CD4-positive, alpha-beta T cell treated with Interleukin-2 at 100 ng/mL for 4 hours (primary cell): ENCODE results near the gene CNTN4.

Experiments
- DNase-seq: peaks from one replicate; pipeline ENCODE4 v3.0.0-alpha.2; 2020; ENCODE audit warnings: low spot score

CNTN4 gene

GRCh38 chr3:2597615-2598014 is 498.9 kb downstream of the CNTN4 start:
- DNase-seq, result no peak

- no peak for DNase-seq
Observed at GRCh38 chr3:2599471-2599870, 500.8 kb downstream of the CNTN4 start.

- DNase-seq, result no peak
Observed at GRCh38 chr3:2603692-2604289, 505.1 kb downstream of the CNTN4 start.

GRCh38 chr3:2614578-2614977 is 515.9 kb downstream of the CNTN4 start:
- DNase-seq, result no peak

GRCh38 chr3:2615080-2615479 is 516.4 kb downstream of the CNTN4 start:
- DNase-seq, result no peak

- no peak for DNase-seq
Observed at GRCh38 chr3:2623436-2623835, 524.8 kb downstream of the CNTN4 start.

- DNase-seq, result no peak
Observed at GRCh38 chr3:2628117-2628516, 529.5 kb downstream of the CNTN4 start.

- DNase-seq, result no peak
Observed at GRCh38 chr3:2635511-2635910, 536.8 kb downstream of the CNTN4 start.

- DNase-seq, result no peak
Observed at GRCh38 chr3:2643606-2644005, 544.9 kb downstream of the CNTN4 start.

GRCh38 chr3:2645001-2645400 is 546.3 kb downstream of the CNTN4 start:
- no peak for DNase-seq

GRCh38 chr3:2650746-2651145 is 552.1 kb downstream of the CNTN4 start:
- no peak for DNase-seq

- DNase-seq, result no peak
Observed at GRCh38 chr3:2652386-2652785, 553.7 kb downstream of the CNTN4 start.

GRCh38 chr3:2653706-2654105 is 555.0 kb downstream of the CNTN4 start:
- no peak for DNase-seq

- no peak for DNase-seq
Observed at GRCh38 chr3:2655229-2655701, 556.6 kb downstream of the CNTN4 start.

- no peak for DNase-seq
Observed at GRCh38 chr3:2656806-2657777, 558.4 kb downstream of the CNTN4 start.

- no peak for DNase-seq
Observed at GRCh38 chr3:2657971-2658370, 559.3 kb downstream of the CNTN4 start.

GRCh38 chr3:2659896-2660295 is 561.2 kb downstream of the CNTN4 start:
- DNase-seq, result no peak

GRCh38 chr3:2661078-2661477 is 562.4 kb downstream of the CNTN4 start:
- no peak for DNase-seq

GRCh38 chr3:2677501-2677900 is 578.8 kb downstream of the CNTN4 start:
- no peak for DNase-seq

- no peak for DNase-seq
Observed at GRCh38 chr3:2680236-2680635, 581.6 kb downstream of the CNTN4 start.

GRCh38 chr3:2684046-2684445 is 585.4 kb downstream of the CNTN4 start:
- DNase-seq, result no peak

GRCh38 chr3:2686816-2687502 is 588.3 kb downstream of the CNTN4 start:
- DNase-seq, result no peak

GRCh38 chr3:2697589-2697988 is 598.9 kb downstream of the CNTN4 start:
- DNase-seq, result no peak
